GM23338 (cell line): Measurements from ENCODE around the gene SLC7A4. TPM values are rescaled to one million over a fixed set of nuclear protein-coding genes. Genes with fewer than 3 reads are reported as not detected.

ENCODE experiments used
- ATAC-seq: fragments of 200-7000 bp; cut with Tn5 transposase; 3 replicates; pipeline ENCODE4 v1.9.1; 2020
- DNase-seq: peaks from one replicate; pipeline ENCODE4 v3.0.0-alpha.2; 2015; ENCODE audit warnings: low spot score
- H2AFZ ChIP-seq: fragments of 200-600 bp; sonication (generic); 2 replicates; pipeline ENCODE4 v1.8.0; 2016; ENCODE audit warnings: antibody characterized with exemption, mild to moderate bottlenecking, moderate library complexity
- H3F3A ChIP-seq: fragments of 200-600 bp; sonication (generic); replicated peaks from 2 replicates; pipeline ENCODE4 v1.8.0; 2017; ENCODE audit warnings: antibody characterized with exemption, mixed run types, low read depth
- H3K27ac ChIP-seq: fragments of 200-600 bp; sonication (generic); 2 replicates; pipeline ENCODE4 v1.6.1; 2016; ENCODE audit warnings: low read depth
- H3K27me3 ChIP-seq: fragments of 200-600 bp; sonication (generic); 2 replicates; pipeline ENCODE4 v1.8.0; 2016; ENCODE audit warnings: mild to moderate bottlenecking, mixed run types, moderate library complexity; ENCODE audit not compliant: insufficient read depth
- H3K36me3 ChIP-seq: fragments of 200-600 bp; sonication (generic); 2 replicates; pipeline ENCODE4 v1.8.0; 2016; ENCODE audit warnings: mild to moderate bottlenecking; ENCODE audit not compliant: insufficient read depth
- H3K4me1 ChIP-seq: fragments of 200-600 bp; sonication (generic); 2 replicates; pipeline ENCODE4 v1.8.0; 2016; ENCODE audit warnings: mild to moderate bottlenecking, moderate library complexity; ENCODE audit not compliant: insufficient read depth
- H3K4me2 ChIP-seq: fragments of 200-600 bp; sonication (generic); 2 replicates; pipeline ENCODE4 v1.7.1; 2017; ENCODE audit warnings: mixed run types
- H3K4me3 ChIP-seq: fragments of 200-600 bp; sonication (generic); 2 replicates; pipeline ENCODE4 v1.6.1; 2016; ENCODE audit warnings: mixed run types
- H3K79me2 ChIP-seq: fragments of 200-600 bp; sonication (generic); replicated peaks from 2 replicates; pipeline ENCODE4 v1.8.0; 2017; ENCODE audit warnings: mild to moderate bottlenecking; ENCODE audit not compliant: insufficient read depth
- H3K9me2 ChIP-seq: fragments of 200-600 bp; sonication (generic); 2 replicates; pipeline ENCODE4 v1.8.0; 2017; ENCODE audit not compliant: insufficient read depth
- H4K20me1 ChIP-seq: fragments of 200-600 bp; sonication (generic); replicated peaks from 2 replicates; pipeline ENCODE4 v1.8.0; 2017; ENCODE audit warnings: mild to moderate bottlenecking; ENCODE audit not compliant: insufficient read depth
- H3K27ac Mint-ChIP-seq: 2 replicates; pipeline ENCODE4 v1.8.0; 2020; ENCODE audit warnings: inconsistent platforms, mild to moderate bottlenecking, moderate library complexity, mixed read lengths
- H3K27me3 Mint-ChIP-seq: 3 replicates; pipeline ENCODE4 v1.8.0; 2022; ENCODE audit warnings: low read depth, mild to moderate bottlenecking, moderate library complexity, mixed read lengths, inconsistent platforms; ENCODE audit not compliant: insufficient read depth, poor library complexity
- H3K36me3 Mint-ChIP-seq: 3 replicates; pipeline ENCODE4 v1.8.0; 2021; ENCODE audit warnings: low read depth, mild to moderate bottlenecking, inconsistent platforms, moderate library complexity, mixed read lengths
- H3K4me1 Mint-ChIP-seq: 3 replicates; pipeline ENCODE4 v1.8.0; 2020; ENCODE audit warnings: mild to moderate bottlenecking, inconsistent platforms, mixed read lengths
- H3K4me3 Mint-ChIP-seq: 3 replicates; pipeline ENCODE4 v1.8.0; 2021; ENCODE audit warnings: moderate library complexity, mild to moderate bottlenecking, inconsistent platforms, mixed read lengths
- H3K9me3 Mint-ChIP-seq: 3 replicates; pipeline ENCODE4 v1.8.0; 2020; ENCODE audit warnings: moderate library complexity, mild to moderate bottlenecking, inconsistent platforms, mixed read lengths
- CTCF ChIP-seq, 2 experiments: fragments of 200-600 bp in 1 of 2; sonication (generic) in 1 of 2; conservative IDR thresholded peaks; 2 replicates each; pipeline versions ENCODE4 v1.5.1 to v1.6.1; 2016 to 2017; ENCODE audit warnings: antibody characterized with exemption in 2 of 2, low read depth in 2 of 2, mild to moderate bottlenecking in 2 of 2, moderate library complexity in 1 of 2
- ETS1 ChIP-seq: IDR thresholded peaks from 2 replicates; pipeline ENCODE4 v1.6.1; 2016; ENCODE audit warnings: antibody characterized with exemption
- POLR2AphosphoS5 ChIP-seq: IDR thresholded peaks from 2 replicates; pipeline ENCODE4 v1.6.1; 2016; ENCODE audit warnings: antibody characterized with exemption, low read depth
- REST ChIP-seq: IDR thresholded peaks from one replicate; pipeline ENCODE4 v1.6.1; 2018; ENCODE audit warnings: antibody characterized with exemption; ENCODE audit not compliant: unreplicated experiment
- STAT1 ChIP-seq: IDR thresholded peaks from one replicate; pipeline ENCODE4 v1.6.1; 2016; ENCODE audit warnings: antibody characterized with exemption; ENCODE audit not compliant: unreplicated experiment
- ZNF114 ChIP-seq: fragments of 250-450 bp; sonication (Bioruptor Pico); IDR thresholded peaks from 2 replicates; pipeline ENCODE4 v1.5.0; 2020; ENCODE audit warnings: mild to moderate bottlenecking, moderate library complexity
- polyA plus RNA-seq: library from polyadenylated mRNA; unstranded; fragments of >200 nt; fragmentation: Nextera tagmentation; extraction: Ambion mirVana; gene quantifications from 2 replicates; pipeline ENCODE4 v1.2.1, GENCODE V29; 2016
- total RNA-seq: library from RNA; depleted of rRNA; stranded (reverse); fragments of >200 nt; shearing (Covaris generic); gene quantifications from 2 replicates; pipeline ENCODE4 v1.2.3, GENCODE V29; 2014

Gene SLC7A4
- total and polyA plus RNA-seq, 2 experiments from 2014 or later: 0.07 to 0.44 TPM

GRCh38 chr22:21047730-21048129, 15.4 kb upstream of the SLC7A4 start (continued):
- TF ChIP-seq REST (no peak), STAT1 (no peak), POLR2AphosphoS5 (no peak), ZNF114 (CRISPR knock-in tag) (no peak)

GRCh38 chr22:21047035-21047661, 14.8 kb upstream of the SLC7A4 start:
- no peaks in the 10 kb centered on the region for H3K9me3 Mint-ChIP-seq
- no peaks in the 10 kb centered on the region for H3K36me3 Mint-ChIP-seq
- no peaks in the 10 kb centered on the region for H3K9me2 ChIP-seq
- no peaks in the 10 kb centered on the region for H3K79me2 ChIP-seq
- ATAC-seq: no peak
- peaks cover 26% of the 10 kb centered on the region for H3K27me3 Mint-ChIP-seq
- no peak overlapping the region for H3K27ac Mint-ChIP-seq
- no peak for DNase-seq
- no peak overlapping the region for H2AFZ ChIP-seq
- TF ChIP-seq ZNF114 (CRISPR knock-in tag) (no peak), ETS1 (no peak), CTCF (conservative IDR thresholded peaks at IDR 0.05; ENCODE audit: low read depth in 2 of 2) (no peak), POLR2AphosphoS5 (no peak)
- peaks cover 9% of the 10 kb centered on the region for H3K4me1 ChIP-seq
- no peak overlapping the region for H3K4me3 Mint-ChIP-seq
- no peak overlapping the region for H3K4me3 ChIP-seq
- H4K20me1 ChIP-seq: no peaks in the 10 kb centered on the region
- H3K27me3 ChIP-seq: no peaks in the 10 kb centered on the region
- H3K36me3 ChIP-seq: no peaks in the 10 kb centered on the region
- H3F3A ChIP-seq: 0 out of 2 replicates have a peak, but pooled peaks cover 4% of the 10 kb centered on the region
- no peak overlapping the region for H3K4me2 ChIP-seq
- H3K4me1 Mint-ChIP-seq: peaks cover 27% of the 10 kb centered on the region
- H3K27ac ChIP-seq: no peak overlapping the region
